ENCODE results near the gene RNASE1. TPM values are rescaled to one million over a fixed set of nuclear protein-coding genes. Genes with fewer than 3 reads are reported as not detected.

The RNASE1 gene
- total and polyA plus RNA-seq, 2 donors (not counting 3 experiments of a cell fraction or from before 2014, with no cell fraction given): 182 to 909 TPM

DNA sequence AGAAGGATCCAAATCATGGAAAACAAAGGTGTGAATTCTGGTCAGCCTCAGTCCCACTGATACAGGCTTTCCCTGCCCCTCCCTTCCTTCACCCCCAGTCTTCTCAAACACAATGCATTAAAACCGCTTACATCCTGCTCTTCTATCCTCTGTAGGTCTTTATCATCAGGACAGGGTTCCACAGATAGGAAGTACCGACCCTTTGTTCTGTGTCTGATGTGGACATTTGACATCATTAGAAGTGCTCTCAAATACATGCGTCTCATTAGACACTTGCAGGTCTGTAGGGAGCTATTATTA lies 34.1 kb downstream of the RNASE1 start:
- Histone ChIP-seq H3K27ac (ENCODE audit: insufficient read depth, low read depth, low read length) (no peak overlapping the region), H3K4me3 (replicated peaks in 1 of 3; ENCODE audit: insufficient read depth in 1 of 3, low read depth in 1 of 3, low read length in 3 of 3) (no peak overlapping the region), H3K27me3 (ENCODE audit: control insufficient read depth in 2 of 2, insufficient read depth in 2 of 2, low read length in 2 of 2) (peaks cover 10 to 23% of the 10 kb centered on the region in 2 experiments), H3K4me1 (ENCODE audit: control insufficient read depth, extremely low read depth, insufficient read depth, low read length) (no peaks in the 10 kb centered on the region), H4K20me1 (replicated peaks; ENCODE audit: control insufficient read depth, extremely low read depth, insufficient read depth, low read length) (no peaks in the 10 kb centered on the region), H3K36me3 (ENCODE audit: control insufficient read depth in 2 of 2, extremely low read depth in 1 of 2, insufficient read depth in 2 of 2, low read length in 2 of 2) (no peaks in the 10 kb centered on the region), H3K9me1 (replicated peaks; ENCODE audit: control insufficient read depth, extremely low read depth, insufficient read depth, low read length) (no peaks in the 10 kb centered on the region), H3K79me2 (ENCODE audit: control insufficient read depth, insufficient read depth, low read length) (no peaks in the 10 kb centered on the region), H3K9me3 (replicated peaks; ENCODE audit: control insufficient read depth, insufficient read depth, low read length) (no peaks in the 10 kb centered on the region), H3K9ac (replicated peaks; ENCODE audit: extremely low read depth, insufficient read depth, low read length) (no peak overlapping the region), H2AFZ (ENCODE audit: low read depth, low read length) (no peak overlapping the region), H3K4me2 (ENCODE audit: insufficient read depth, low read length) (no peak overlapping the region)
- FAIRE-seq (no peak), DNase-seq (ENCODE audit: low read depth, low spot score) (no peak)
- intact Hi-C loops (cut with micrococcal nuclease): no loop called here
- no TSS peak for BruUV-seq (replicated peaks)
- ChIA-PET POLR2A (no interaction called here), CTCF (interaction anchor here (1.1 to 1.2 kb wide), 2 partner anchors 10 to 89 kb away, joined by 4 read pairs; no protein-coding TSS in a partner anchor)
- TF ChIP-seq, protein P1, sequence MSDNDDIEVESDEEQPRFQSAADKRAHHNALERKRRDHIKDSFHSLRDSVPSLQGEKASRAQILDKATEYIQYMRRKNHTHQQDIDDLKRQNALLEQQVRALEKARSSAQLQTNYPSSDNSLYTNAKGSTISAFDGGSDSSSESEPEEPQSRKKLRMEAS (IDR thresholded peaks at IDR 0.05; ENCODE audit: insufficient read depth, insufficient read length): no peak
- TF ChIP-seq, protein P2, sequence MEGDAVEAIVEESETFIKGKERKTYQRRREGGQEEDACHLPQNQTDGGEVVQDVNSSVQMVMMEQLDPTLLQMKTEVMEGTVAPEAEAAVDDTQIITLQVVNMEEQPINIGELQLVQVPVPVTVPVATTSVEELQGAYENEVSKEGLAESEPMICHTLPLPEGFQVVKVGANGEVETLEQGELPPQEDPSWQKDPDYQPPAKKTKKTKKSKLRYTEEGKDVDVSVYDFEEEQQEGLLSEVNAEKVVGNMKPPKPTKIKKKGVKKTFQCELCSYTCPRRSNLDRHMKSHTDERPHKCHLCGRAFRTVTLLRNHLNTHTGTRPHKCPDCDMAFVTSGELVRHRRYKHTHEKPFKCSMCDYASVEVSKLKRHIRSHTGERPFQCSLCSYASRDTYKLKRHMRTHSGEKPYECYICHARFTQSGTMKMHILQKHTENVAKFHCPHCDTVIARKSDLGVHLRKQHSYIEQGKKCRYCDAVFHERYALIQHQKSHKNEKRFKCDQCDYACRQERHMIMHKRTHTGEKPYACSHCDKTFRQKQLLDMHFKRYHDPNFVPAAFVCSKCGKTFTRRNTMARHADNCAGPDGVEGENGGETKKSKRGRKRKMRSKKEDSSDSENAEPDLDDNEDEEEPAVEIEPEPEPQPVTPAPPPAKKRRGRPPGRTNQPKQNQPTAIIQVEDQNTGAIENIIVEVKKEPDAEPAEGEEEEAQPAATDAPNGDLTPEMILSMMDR (IDR thresholded peaks at IDR 0.05; ENCODE audit: extremely low read depth in 1 of 2, insufficient read depth in 1 of 2, low read depth in 1 of 2, low read length in 2 of 2): no peak
- no peak for TF ChIP-seq FOS (IDR thresholded peaks at IDR 0.05; ENCODE audit: borderline replicate concordance, insufficient read depth, low read length)
- TF ChIP-seq JUN (IDR thresholded peaks at IDR 0.05; ENCODE audit: borderline replicate concordance, insufficient read depth, insufficient read length, low read depth): no peak
- no peak for TF ChIP-seq EZH2 (IDR thresholded peaks at IDR 0.05; ENCODE audit: borderline replicate concordance, low read depth, low read length, severe bottlenecking)
- no peak for TF ChIP-seq MYC (IDR thresholded peaks at IDR 0.05; ENCODE audit: low read depth, low read length)
- TF ChIP-seq POLR2A (IDR thresholded peaks at IDR 0.05; ENCODE audit: low read depth, low read length): no peak
- no peak for TF ChIP-seq GATA2 (IDR thresholded peaks at IDR 0.05; ENCODE audit: insufficient read depth, insufficient read length, low read depth, low read length)
- no peak for TF ChIP-seq POLR2AphosphoS5 (IDR thresholded peaks at IDR 0.05; ENCODE audit: insufficient read depth, low read depth, low read length)
- dilution Hi-C loops (cut with MboI; ENCODE audit: extremely low pct_ligation_motif_present, low sequenced_read_pairs): no loop called here
